Keratinocyte (primary cell): ENCODE results near the gene SQOR. TPM values are rescaled to one million over a fixed set of nuclear protein-coding genes. Genes with fewer than 3 reads are reported as not detected.

Experiments used
- DNase-seq: peaks from one replicate; pipeline ENCODE4 v3.0.0-alpha.2; 2011; ENCODE audit warnings: low read depth, missing footprints, low spot score
- FAIRE-seq: peaks from 2 replicates; lab custom pipeline; 2011; peaks lifted over from hg19 to GRCh38; lab: Jason Lieb, UNC
- H2AFZ ChIP-seq: 2 replicates; pipeline ENCODE4 v1.6.0; 2012; ENCODE audit warnings: low read length, control low read depth, inconsistent platforms; ENCODE audit not compliant: control insufficient read depth
- H3K27ac ChIP-seq: 2 replicates; pipeline ENCODE4 v1.5.1; 2011; ENCODE audit warnings: low read length; ENCODE audit not compliant: control insufficient read depth, insufficient read depth
- H3K27me3 ChIP-seq: 3 replicates; pipeline ENCODE4 v1.6.0; 2011; ENCODE audit warnings: low read length; ENCODE audit not compliant: control insufficient read depth, insufficient read depth; ENCODE audit errors: extremely low read depth
- H3K36me3 ChIP-seq, 2 experiments: 2 replicates in 1 of 2; 3 replicates in 1 of 2; pipeline ENCODE4 v1.5.1; 2011; ENCODE audit warnings: low read length in 2 of 2, mild to moderate bottlenecking in 1 of 2; ENCODE audit not compliant: control insufficient read depth in 2 of 2, insufficient read depth in 2 of 2; ENCODE audit errors: extremely low read depth in 1 of 2
- H3K4me1 ChIP-seq: 3 replicates; pipeline ENCODE4 v1.5.1; 2011; ENCODE audit warnings: low read length; ENCODE audit not compliant: control insufficient read depth, insufficient read depth; ENCODE audit errors: extremely low read depth
- H3K4me2 ChIP-seq: 3 replicates; pipeline ENCODE4 v1.6.0; 2011; ENCODE audit warnings: low read depth, low read length; ENCODE audit not compliant: control insufficient read depth, insufficient read depth; ENCODE audit errors: extremely low read depth
- H3K4me3 ChIP-seq, 3 experiments: fragments of 200-600 bp in 1 of 3; sonication (generic) in 1 of 3; 2 replicates in 2 of 3; 3 replicates in 1 of 3; pipeline ENCODE4 v1.5.1; 2011 to 2016; ENCODE audit warnings: low read length in 3 of 3, mild to moderate bottlenecking in 3 of 3, control low read depth in 2 of 3, inconsistent platforms in 1 of 3, low read depth in 1 of 3, mixed read lengths in 1 of 3, mixed run types in 1 of 3, moderate library complexity in 1 of 3; ENCODE audit not compliant: control insufficient read depth in 2 of 3, insufficient read depth in 2 of 3; ENCODE audit errors: extremely low read depth in 1 of 3
- H3K79me2 ChIP-seq: 2 replicates; pipeline ENCODE4 v1.6.0; 2012; ENCODE audit warnings: low read length; ENCODE audit not compliant: control insufficient read depth, insufficient read depth
- H3K9ac ChIP-seq: 3 replicates; pipeline ENCODE4 v1.6.0; 2011; ENCODE audit warnings: low read length; ENCODE audit not compliant: control insufficient read depth, insufficient read depth; ENCODE audit errors: extremely low read depth
- H3K9me1 ChIP-seq: 3 replicates; pipeline ENCODE4 v1.6.0; 2011; ENCODE audit warnings: low read length; ENCODE audit not compliant: control insufficient read depth, insufficient read depth; ENCODE audit errors: extremely low read depth
- H3K9me3 ChIP-seq: 2 replicates; pipeline ENCODE4 v1.5.1; 2012; ENCODE audit warnings: low read depth, low read length; ENCODE audit not compliant: control insufficient read depth
- H4K20me1 ChIP-seq: 3 replicates; pipeline ENCODE4 v1.6.0; 2011; ENCODE audit warnings: low read length; ENCODE audit not compliant: control insufficient read depth, insufficient read depth; ENCODE audit errors: extremely low read depth
- CTCF ChIP-seq, 3 experiments: IDR thresholded peaks in 1 of 3; conservative IDR thresholded peaks in 1 of 3; optimal IDR thresholded peaks in 1 of 3; 2 replicates in 2 of 3; 3 replicates in 1 of 3; pipeline versions ENCODE3 to v1.5.1; 2011; ENCODE audit warnings: low read length in 3 of 3, mild to moderate bottlenecking in 3 of 3, moderate library complexity in 2 of 3, control low read depth in 1 of 3, inconsistent platforms in 1 of 3; ENCODE audit not compliant: insufficient read depth in 2 of 3; ENCODE audit errors: extremely low read depth in 1 of 3
- EZH2 ChIP-seq: IDR thresholded peaks from one replicate; pipeline ENCODE4 v1.6.1; 2012; ENCODE audit warnings: inconsistent platforms, mild to moderate bottlenecking, low read length, moderate library complexity
- dilution Hi-C: fragments of 300-500 bp; cut with MboI; formaldehyde crosslinking; loops from one replicate; pipeline ENCODE4 v1.7.0; 2020; ENCODE audit warnings: low sequenced_read_pairs; ENCODE audit not compliant: extremely low pct_ligation_motif_present
- polyA plus RNA-seq, 5 experiments: library from polyadenylated mRNA; depleted of rRNA in 3 of 5; stranded (reverse) in 3 of 5; stranded (forward) in 1 of 5; unstranded in 1 of 5; fragments of >200 nt; gene quantifications; 1 replicate in 1 of 5; 2 replicates in 3 of 5; 3 replicates in 1 of 5; pipeline versions ENCODE4 v1.2.1 to v1.2.3, GENCODE V29; 2011 to 2012; ENCODE audit warnings: missing spikeins in 2 of 5, low read depth in 1 of 5, low replicate concordance in 1 of 5

SQOR gene
- polyA plus RNA-seq, 1 donor (not counting 4 experiments of a cell fraction or from before 2014, with no cell fraction given) = 140 TPM

- Histone ChIP-seq H3K36me3 (peaks cover 10 to 30% of the 10 kb centered on the region in 2 experiments), H3K4me3 (no peak overlapping the region), H2AFZ (no peak overlapping the region), H3K4me2 (no peak overlapping the region), H3K9me3 (no peaks in the 10 kb centered on the region), H4K20me1 (no peaks in the 10 kb centered on the region), H3K9ac (no peak overlapping the region), H3K9me1 (no peaks in the 10 kb centered on the region), H3K27me3 (no peaks in the 10 kb centered on the region), H3K27ac (no peak overlapping the region), H3K4me1 (no peaks in the 10 kb centered on the region), H3K79me2 (no peaks in the 10 kb centered on the region)
- dilution Hi-C loops = no loop called here
- DNase-seq = no peak
- TF ChIP-seq CTCF (optimal IDR thresholded peaks at IDR 0.05 in 1 of 3, IDR thresholded peaks at IDR 0.05 in 1 of 3, conservative IDR thresholded peaks at IDR 0.05 in 1 of 3; ENCODE audit: extremely low read depth in 1 of 3, insufficient read depth in 2 of 3, low read length in 3 of 3) = no peak
- TF ChIP-seq EZH2 = no peak
- no peak for FAIRE-seq
Observed at GRCh38 chr15:45678459-45679178, 43.8 kb downstream of the SQOR start.

- no peaks in the 10 kb centered on the region for H3K4me1 ChIP-seq
- H3K79me2 ChIP-seq = no peaks in the 10 kb centered on the region
- no peak overlapping the region for H3K27ac ChIP-seq
- H3K9ac ChIP-seq = no peak overlapping the region
- no peaks in the 10 kb centered on the region for H3K27me3 ChIP-seq
- H3K4me2 ChIP-seq = no peak overlapping the region
- no peaks in the 10 kb centered on the region for H3K9me1 ChIP-seq
- dilution Hi-C loops = no loop called here
- no peaks in the 10 kb centered on the region for H3K9me3 ChIP-seq
- H2AFZ ChIP-seq = no peak overlapping the region
- no peak for DNase-seq
- H3K36me3 ChIP-seq = peaks cover 8 to 18% of the 10 kb centered on the region in 2 experiments
- no peak for TF ChIP-seq EZH2
- no peak for TF ChIP-seq CTCF (optimal IDR thresholded peaks at IDR 0.05 in 1 of 3, IDR thresholded peaks at IDR 0.05 in 1 of 3, conservative IDR thresholded peaks at IDR 0.05 in 1 of 3; ENCODE audit: extremely low read depth in 1 of 3, insufficient read depth in 2 of 3, low read length in 3 of 3)
- no peak for FAIRE-seq
- no peaks in the 10 kb centered on the region for H4K20me1 ChIP-seq
- H3K4me3 ChIP-seq = no peak overlapping the region
Observed at GRCh38 chr15:45684533-45684932, 49.7 kb downstream of the SQOR start.
